Measurements from ENCODE around the gene PRR18. TPM values are rescaled to one million over a fixed set of nuclear protein-coding genes. Genes with fewer than 3 reads are reported as not detected.

PRR18 gene
- polyA plus RNA-seq, 1 experiment: not detected

DNA sequence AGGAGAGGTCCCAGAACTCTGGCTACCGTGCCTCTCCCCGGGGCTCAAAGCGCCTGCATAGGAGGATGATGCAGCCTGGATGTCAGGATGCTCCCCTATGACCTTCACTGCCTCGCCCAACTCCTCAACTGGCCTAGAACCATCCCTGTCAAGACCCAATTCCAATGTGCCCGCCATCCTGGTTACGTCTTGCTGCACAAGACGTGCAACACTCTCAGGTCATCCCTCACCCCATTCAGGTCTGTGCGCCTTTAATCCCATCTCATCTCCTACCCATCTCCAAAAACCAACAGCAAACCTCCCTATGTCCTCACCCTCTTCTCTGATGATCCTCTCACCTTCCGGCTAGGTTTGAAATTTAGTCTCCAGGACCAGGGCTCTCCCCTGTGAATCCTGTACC lies 30.7 kb upstream of the PRR18 start:
- no peak overlapping the region for H3K4me3 ChIP-seq (ENCODE audit: low read depth, low read length)
- TF ChIP-seq, protein P1, sequence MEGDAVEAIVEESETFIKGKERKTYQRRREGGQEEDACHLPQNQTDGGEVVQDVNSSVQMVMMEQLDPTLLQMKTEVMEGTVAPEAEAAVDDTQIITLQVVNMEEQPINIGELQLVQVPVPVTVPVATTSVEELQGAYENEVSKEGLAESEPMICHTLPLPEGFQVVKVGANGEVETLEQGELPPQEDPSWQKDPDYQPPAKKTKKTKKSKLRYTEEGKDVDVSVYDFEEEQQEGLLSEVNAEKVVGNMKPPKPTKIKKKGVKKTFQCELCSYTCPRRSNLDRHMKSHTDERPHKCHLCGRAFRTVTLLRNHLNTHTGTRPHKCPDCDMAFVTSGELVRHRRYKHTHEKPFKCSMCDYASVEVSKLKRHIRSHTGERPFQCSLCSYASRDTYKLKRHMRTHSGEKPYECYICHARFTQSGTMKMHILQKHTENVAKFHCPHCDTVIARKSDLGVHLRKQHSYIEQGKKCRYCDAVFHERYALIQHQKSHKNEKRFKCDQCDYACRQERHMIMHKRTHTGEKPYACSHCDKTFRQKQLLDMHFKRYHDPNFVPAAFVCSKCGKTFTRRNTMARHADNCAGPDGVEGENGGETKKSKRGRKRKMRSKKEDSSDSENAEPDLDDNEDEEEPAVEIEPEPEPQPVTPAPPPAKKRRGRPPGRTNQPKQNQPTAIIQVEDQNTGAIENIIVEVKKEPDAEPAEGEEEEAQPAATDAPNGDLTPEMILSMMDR (IDR thresholded peaks at IDR 0.05; ENCODE audit: insufficient read depth, low read depth, low read length): no peak
- POLR2A ChIA-PET: no interaction called here
- H3K36me3 ChIP-seq (ENCODE audit: control insufficient read depth, insufficient read depth, low read length): peaks cover 8% of the 10 kb centered on the region
- CTCF ChIA-PET: no interaction called here
- no peak for DNase-seq (ENCODE audit: low read depth)
- H3K27me3 ChIP-seq (ENCODE audit: control insufficient read depth, insufficient read depth, low read length): no peaks in the 10 kb centered on the region

- no peak overlapping the region for H3K4me3 ChIP-seq (ENCODE audit: low read depth, low read length)
- CTCF ChIA-PET: interaction anchor here (0.8 to 1.7 kb wide), 2 partner anchors 10 to 24 kb away, joined by 3 read pairs; no protein-coding TSS in a partner anchor
These were observed 28.7 kb upstream of the PRR18 start for GRCh38 chr6:166336847-166337246.

DNA sequence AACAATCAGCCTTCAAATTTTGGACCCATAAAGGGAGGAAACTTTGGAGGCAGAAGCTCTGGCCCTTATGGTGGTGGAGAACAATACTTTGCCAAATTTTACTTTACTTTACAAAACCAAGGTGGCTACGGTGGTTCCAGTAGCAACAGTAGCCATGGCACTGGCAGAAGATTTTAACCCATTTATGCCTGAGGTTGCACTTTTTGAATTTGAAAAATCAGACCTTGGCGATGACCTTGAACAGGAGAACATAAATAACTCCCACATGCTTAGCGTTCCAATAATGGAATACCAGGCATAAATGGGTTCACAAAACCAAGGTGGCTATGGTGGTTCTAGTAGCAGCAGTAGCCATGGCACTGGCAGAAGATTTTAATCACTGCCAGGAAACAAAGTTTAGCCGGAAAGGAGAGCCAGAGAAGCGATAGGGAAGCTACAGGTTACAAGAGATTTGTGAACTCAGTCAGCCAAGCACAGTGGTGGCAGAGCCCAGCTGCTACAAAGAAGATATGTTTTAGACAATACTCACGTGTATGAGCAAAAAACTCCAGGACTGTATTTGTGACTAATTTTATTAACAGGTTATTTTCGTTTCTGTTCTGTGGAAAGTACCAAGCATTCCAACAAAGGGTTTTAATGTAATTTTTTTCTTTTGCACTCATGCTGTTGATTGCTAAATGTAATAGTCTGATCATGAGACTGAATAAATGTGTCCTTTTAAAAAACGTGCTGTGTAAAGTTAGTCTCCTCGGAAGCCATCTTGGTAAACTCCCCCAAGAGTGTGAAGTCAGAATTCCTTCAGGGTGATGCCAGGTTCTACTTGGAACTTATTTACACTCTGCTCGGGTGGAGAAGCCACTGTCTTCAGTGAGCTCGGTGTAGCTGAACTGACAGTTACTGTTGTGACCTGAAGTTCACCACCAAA lies 27.4 kb upstream of the PRR18 start:
- ChIA-PET CTCF (interaction anchor here (1.7 kb wide), 1 partner anchor 23 kb away, joined by 3 read pairs; no protein-coding TSS in a partner anchor), POLR2A (no interaction called here)
- Histone ChIP-seq H3K4me3 (ENCODE audit: low read depth, low read length) (no peak overlapping the region), H3K36me3 (ENCODE audit: control insufficient read depth, insufficient read depth, low read length) (peaks cover 8% of the 10 kb centered on the region), H3K27me3 (ENCODE audit: control insufficient read depth, insufficient read depth, low read length) (no peaks in the 10 kb centered on the region)
- no peak for DNase-seq (ENCODE audit: low read depth)
- TF ChIP-seq, protein P1 (IDR thresholded peaks at IDR 0.05; ENCODE audit: insufficient read depth, low read depth, low read length): no peak

More at GRCh38 chr6:166336847-166337246, 28.7 kb upstream of the PRR18 start:
- no peak for DNase-seq (ENCODE audit: low read depth)
- Histone ChIP-seq H3K36me3 (ENCODE audit: control insufficient read depth, insufficient read depth, low read length) (peaks cover 8% of the 10 kb centered on the region), H3K27me3 (ENCODE audit: control insufficient read depth, insufficient read depth, low read length) (no peaks in the 10 kb centered on the region)
- TF ChIP-seq, protein P1 (IDR thresholded peaks at IDR 0.05; ENCODE audit: insufficient read depth, low read depth, low read length): no peak
- POLR2A ChIA-PET: no interaction called here

- ChIA-PET CTCF (interaction anchor here (1.5 to 1.7 kb wide), 2 partner anchors 22 to 47 kb away, joined by 3 to 6 read pairs; no protein-coding TSS in a partner anchor), POLR2A (no interaction called here)
- H3K36me3 ChIP-seq (ENCODE audit: control insufficient read depth, insufficient read depth, low read length): peaks cover 8% of the 10 kb centered on the region
- H3K4me3 ChIP-seq (ENCODE audit: low read depth, low read length): no peak overlapping the region
- DNase-seq (ENCODE audit: low read depth): no peak
- TF ChIP-seq, protein P1 (IDR thresholded peaks at IDR 0.05; ENCODE audit: insufficient read depth, low read depth, low read length): no peak
- H3K27me3 ChIP-seq (ENCODE audit: control insufficient read depth, insufficient read depth, low read length): no peaks in the 10 kb centered on the region
These were observed 26.7 kb upstream of the PRR18 start for GRCh38 chr6:166334878-166335277.

DNA sequence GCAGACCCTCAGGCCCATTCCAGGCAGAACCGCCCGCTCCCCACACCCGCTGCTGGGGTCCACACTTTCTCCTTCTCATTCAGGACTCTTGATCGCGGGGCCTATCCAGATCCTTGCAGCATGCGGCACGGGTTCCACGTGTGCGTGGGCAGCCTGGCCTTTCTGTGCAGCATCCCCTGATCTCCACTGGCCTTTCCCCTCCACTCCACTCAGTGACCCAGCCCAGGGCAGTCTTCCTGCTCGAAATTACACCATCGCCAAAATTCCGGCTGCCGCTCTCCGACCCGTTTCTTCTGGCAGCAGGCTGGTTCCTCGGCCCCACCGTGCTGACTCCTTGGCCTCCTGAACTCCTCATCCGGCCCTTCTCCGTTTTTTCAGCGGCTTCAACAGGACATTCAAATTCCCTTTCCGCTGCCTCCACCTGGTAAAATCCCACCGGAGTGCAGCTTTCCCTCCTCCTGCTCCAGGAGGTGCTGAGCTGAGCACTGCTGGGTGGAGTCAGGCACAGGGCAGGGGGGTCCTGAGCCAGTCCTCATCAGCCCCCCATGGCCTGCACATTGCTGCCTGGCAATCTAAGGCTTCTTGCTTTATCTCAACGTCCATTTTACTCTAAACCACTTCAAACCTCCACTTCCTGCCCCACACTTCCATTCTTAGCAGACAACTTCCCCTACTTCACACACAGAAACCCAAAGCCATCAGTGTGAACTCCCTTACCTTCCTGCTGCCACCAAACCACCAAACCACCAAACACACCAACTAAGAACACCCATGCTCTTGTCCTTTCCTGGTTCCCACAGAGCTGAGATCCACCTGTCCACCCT lies 25.2 kb upstream of the PRR18 start:
- no peak overlapping the region for H3K4me3 ChIP-seq (ENCODE audit: low read depth, low read length)
- TF ChIP-seq, protein P1 (IDR thresholded peaks at IDR 0.05; ENCODE audit: insufficient read depth, low read depth, low read length): no peak
- CTCF ChIA-PET: interaction anchor here (0.6 to 1.5 kb wide), 2 partner anchors 9 to 48 kb away, joined by 3 to 6 read pairs; partner anchors contain the start of gene SFT2D1
- DNase-seq (ENCODE audit: low read depth): no peak
- POLR2A ChIA-PET: no interaction called here
- peaks cover 6% of the 10 kb centered on the region for H3K36me3 ChIP-seq (ENCODE audit: control insufficient read depth, insufficient read depth, low read length)
- no peaks in the 10 kb centered on the region for H3K27me3 ChIP-seq (ENCODE audit: control insufficient read depth, insufficient read depth, low read length)

Data from BJ (cell line).